OCI-M2 (cell line): ENCODE data around the gene NEDD4L.

Experiments
- DNase-seq: peaks from one replicate; lab custom pipeline; 2025; ENCODE audit not compliant: unreplicated experiment; lab: John Stamatoyannopoulos, UW

The NEDD4L gene

DNA sequence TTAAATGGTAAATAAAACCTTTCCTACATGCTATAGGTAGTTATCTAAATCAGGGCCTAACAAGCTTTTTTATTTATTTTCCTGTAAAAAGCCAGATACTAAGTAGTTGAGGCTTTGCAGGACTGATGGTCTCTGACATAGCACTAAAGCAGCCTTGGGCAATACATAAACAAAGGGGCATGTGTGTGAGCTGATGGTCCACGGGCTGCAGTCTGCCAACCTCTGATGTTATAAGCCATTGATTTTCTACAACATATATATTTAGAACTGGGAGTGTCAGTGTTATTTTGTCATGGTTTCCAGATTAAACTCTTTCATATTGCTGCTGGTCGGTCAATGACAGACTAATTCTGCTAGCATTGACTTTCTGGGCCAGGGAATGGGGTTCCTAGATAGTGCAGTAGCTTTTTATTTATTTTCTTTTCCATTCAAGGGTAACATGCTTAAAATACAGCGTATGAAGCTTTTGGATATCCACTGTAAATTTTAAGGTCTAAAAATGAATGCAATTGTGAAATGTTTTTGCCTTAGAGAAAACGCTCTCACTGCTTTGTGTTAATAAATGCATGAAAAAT lies 134.0 kb downstream of the NEDD4L start:
- DNase-seq: no peak

DNA sequence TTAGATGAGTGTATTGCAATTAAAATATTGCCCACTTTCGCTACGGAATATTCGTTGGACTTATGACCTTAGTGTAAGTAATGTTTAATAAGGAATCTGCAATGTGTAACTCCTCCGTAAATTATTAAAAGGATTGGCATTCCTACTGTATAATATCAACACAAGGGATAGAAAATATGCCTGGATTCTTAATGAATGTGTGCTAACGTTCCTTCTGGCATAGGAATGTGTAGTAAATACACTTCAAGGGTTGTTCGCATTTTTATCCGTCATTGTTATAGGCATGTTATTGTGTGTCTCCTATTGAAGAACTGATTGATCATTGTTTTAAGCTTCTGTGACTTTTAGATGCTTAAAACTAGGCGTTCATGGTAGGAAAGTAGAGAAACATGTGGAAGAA lies 134.5 kb downstream of the NEDD4L start:
- no peak for DNase-seq

DNA sequence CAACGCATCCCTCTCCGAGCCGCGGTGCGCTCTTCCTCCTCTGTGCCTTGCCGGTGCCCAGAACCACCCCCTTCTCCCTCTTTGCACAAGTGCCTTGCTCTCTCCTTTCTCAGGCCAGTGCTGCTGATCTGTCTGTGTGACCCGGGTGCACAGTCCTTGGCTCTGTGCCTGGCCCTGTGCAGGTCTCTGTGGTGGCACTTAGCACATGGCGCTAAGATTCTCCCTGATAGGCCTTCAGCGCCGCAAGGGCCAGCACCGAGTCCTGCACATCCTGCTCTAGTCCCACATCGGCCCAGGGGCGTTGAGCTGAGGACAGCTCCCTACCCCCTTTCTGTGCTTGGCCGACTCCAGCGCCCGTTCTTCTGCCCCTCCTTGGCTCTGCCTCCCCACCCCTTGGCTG lies 136.1 kb downstream of the NEDD4L start:
- DNase-seq: no peak

DNA sequence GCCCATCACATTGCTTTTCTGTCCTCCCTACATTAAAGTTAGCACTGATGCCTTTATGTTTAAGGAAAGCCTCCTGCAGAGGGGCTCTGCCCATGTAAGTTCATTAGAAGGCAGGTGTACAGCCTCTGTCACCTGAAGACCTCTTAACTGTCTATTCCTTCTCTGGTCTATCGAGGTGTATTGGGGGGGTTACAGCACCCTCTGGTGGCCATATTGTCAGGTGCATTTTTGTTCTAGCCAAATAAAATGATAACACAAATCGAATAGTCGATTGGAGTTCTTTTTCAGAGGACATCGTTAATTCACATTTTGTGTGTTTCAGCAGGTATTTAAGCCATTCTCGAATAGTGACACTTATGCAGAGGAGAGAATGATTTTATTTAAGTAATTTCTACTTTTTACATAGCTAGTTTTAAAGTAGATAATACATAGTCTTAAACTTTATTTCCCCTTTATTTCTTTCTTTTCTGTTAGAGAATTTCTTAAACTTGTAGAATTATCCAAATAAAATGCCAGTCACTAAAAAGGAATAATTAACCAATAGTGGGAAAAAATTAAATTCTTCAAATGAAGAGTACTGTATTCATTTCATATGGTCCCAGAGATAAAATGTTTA lies 136.8 kb downstream of the NEDD4L start:
- no peak for DNase-seq

DNA sequence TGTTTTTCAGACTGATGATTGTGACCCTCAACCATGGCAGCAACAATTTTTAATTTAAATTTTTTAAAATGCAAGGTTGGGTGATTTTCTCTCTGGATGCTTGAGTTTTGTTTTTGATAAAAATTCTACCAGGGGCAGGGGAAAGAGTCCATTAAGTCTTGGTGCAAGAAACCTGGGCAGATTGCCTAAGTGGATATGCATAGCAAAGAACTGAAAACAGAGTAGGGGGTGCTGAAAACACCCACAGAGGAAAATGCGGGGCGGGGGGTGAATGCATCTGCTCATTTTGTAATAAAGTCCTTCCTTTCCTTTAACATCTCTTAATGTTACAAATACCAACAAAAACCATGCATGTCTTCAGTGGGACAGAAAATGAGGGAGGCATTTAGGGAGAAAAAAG lies 138.0 kb downstream of the NEDD4L start:
- no peak for DNase-seq

DNA sequence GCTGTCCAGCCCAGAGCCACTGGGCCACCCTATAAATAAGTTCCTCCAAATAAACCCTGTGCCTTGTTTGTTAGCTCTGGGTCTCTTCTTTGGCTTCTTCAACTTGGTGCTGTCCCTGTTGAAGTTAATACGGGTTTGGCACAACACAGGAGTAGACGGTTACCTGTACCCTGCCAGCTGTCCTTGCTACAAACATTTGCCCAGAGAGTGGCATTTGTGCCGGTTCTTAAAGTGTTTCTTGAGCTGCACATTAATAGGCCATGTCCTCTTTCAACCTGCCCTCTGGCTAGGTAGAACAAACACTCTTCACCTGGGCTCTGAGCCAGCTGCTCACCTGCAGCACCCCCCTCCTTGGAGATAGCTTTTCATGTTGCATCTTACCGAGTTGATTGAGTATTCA lies 139.2 kb downstream of the NEDD4L start:
- DNase-seq: no peak

DNA sequence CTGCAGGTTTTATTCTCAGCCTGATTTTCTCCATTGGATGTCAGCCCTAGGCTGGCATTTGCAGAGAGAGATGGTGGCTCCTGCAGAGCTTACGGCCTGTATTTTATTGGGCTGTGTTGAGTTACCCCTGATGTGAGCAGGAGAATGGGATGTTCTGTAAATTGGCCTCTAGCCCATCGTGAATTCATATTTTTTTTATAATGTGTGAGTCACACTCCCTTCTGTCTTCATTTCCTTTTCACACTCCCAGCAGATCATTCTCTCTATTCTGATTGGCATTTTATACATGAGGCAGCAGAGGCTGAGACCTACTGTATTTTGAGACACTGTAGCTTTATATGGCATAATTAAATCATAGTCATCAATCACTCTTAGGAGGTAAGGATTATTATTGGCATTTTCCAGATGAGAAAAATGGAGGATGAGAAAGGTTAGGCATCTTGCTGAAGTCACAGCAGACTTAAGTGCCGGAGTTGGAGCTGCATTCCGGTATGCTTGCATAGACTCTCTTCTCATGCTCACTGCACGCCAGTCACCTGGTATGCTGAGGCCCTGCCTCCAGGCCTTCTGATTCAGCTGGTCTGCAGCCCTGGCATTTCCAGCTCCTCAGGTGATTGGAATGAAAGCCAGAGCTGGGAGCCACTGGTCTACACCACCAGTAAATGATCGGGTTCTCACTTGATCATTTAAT lies 142.4 kb downstream of the NEDD4L start:
- no peak for DNase-seq

DNA sequence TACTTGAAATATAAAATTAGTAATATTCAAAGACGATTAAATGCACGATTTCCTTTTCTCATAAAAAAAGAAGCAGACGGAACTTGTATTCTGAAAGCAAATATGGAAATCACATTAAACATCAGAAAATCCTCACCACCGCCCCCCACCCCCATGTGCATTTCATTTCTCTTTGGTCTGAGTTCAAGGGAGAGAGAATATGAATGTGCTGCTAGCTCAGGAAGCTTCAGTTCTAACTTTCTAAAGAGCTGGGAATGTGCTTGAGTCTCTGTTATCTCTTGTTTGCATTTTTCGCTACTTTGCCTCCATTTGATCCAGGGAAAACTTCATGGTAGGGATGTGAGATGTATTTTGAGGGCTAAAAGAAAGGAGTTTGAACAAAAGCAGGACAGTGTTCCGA lies 143.6 kb downstream of the NEDD4L start:
- no peak for DNase-seq

DNA sequence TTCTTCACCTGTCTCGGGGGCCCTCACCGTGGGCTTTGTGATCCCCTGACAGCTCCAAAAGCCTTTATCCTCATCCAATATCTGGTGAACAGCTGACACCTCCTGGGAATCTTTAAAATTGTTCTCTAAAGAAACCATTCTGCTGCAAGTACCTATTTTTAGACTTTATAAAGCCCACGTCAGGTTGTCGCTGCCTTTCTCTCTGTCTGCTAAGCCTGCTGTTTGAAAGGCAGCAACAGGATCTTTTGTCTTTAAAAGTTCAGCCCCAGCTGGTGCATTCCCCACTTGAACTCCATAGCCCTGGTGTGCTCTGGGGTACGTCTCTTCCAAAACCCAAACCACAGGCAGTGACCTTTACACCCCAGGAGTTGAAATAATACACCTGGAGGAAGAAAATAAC lies 145.0 kb downstream of the NEDD4L start:
- no peak for DNase-seq

DNA sequence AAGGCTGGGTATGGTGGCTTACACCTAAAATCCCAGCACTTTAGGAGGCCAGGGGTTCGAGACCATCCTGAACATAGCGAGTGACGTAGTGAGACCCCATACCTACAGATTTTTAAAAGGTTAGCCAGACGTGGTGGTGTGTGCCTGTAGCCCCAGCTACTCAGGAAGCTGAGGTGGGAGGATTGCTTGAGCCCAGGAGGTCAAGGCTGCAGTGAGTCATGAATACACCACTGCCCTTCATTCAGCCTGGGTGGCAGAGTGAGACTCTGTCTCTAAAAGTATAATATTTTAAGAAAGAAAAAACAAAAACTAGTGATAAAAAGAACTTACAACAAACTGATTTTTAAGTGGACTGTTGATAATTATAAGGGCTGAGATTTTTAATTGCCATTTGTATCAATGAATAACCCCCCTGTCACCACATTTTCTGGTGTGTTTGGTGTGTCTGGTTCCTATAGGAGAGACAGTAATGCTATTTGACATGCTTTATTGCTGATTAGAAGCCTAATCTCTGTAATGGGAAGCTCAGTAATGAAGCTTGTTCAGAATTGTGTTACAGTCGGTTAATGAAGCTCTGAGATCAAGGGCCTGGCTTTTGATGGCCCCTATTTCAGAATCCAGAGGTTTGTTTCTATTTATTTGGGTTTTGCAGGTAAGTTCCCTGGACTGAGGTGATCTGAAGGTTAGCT lies 147.0 kb downstream of the NEDD4L start:
- DNase-seq: no peak

DNA sequence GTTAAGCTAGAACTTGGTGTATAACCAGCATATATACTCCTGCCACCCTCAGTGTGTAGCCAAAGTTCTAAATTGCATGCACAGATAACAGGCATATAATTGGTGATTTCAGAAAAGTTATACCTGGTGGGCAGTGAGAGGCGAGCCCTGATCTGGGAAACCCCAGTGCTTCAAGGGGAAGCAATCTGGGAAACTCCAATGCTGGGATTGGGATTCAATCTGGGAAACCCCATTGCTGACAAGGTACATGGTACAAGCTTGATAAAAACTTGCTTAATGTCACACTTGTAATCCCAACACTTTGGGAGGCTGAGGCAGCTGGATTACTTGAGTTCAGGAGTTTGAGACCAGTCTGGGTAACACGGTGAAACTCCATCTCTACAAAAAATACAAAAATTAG lies 147.6 kb downstream of the NEDD4L start:
- DNase-seq: no peak

DNA sequence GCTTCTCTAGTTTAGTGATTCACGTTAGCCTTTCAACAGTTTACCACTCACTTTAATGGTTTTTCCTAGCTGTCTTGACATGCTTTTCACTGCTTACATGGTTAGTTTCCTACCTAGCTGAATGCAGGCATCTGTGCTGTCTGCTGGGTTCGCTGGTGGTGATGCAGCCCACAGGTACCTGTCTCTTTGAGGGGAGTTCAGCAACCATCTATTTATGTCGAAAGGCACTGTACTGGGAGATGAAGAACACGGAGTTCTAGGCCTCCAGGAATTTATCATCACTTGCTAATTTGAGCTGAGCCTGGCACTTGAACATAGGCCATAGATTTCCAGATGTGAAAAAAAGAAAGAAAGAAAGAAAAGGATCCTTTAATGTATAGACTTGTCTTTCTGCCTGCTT lies 148.5 kb downstream of the NEDD4L start:
- DNase-seq: no peak

DNA sequence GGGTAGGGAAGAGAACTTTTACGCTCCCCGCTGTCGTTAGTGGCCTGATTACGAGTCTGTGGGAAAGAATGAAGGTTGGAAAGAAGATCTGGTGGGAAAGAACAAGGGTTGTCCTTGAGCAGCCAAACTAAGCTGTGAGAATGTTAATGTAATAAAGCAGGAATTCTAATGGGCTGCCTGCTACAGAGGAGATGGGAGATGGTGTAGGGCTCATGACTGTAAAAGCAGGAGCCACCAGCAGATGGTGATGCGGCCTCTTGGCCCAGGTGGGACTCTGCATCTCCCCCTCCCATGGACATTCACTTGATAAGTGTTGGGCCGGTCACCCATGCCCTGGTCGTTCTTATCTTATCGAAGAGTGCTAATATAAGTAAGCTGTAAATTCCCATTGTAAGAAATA lies 150.0 kb downstream of the NEDD4L start:
- no peak for DNase-seq

DNA sequence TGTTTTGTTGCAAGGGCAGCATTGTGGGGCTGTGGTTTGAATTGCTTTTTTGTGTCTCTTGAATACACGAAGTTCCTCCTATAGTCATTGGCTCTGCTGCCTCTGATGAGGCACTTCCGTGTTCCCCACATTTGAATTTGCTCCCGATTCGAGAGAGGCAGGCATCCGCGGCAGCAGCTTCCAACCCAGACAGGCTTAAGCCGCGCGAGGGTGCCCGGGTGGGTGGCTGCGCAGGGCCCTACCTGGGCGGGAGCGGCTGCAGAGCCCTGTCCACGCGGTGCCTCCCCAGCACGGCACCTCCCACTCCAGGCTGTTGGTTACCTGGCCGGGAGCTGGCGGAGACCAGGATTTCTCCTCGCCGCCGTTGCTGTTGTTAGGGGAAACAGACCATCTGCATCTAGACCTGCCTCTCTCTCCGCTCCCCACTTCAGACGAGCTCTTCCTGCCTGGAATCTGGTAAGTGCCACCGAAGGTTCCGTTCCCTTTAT lies 151.3 kb downstream of the NEDD4L start:
- no peak for DNase-seq

DNA sequence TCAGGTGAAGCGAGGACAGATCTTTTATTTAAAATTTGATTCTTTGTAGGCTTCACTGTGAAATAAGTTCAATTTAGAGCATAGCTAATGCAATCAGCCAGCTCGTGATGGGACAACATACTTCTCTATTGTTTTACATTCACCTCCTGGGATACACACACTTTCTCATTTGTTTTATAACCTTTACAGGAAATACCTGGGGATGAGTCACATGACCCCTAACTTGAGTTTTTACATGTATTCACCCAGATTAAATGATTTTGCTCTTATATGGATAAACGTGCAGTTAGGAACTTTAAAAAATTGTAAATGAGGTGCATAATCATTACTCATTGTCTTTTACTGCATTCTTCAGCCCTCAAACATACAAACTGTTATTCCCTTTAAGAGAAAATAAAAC lies 152.1 kb downstream of the NEDD4L start:
- DNase-seq: no peak

DNA sequence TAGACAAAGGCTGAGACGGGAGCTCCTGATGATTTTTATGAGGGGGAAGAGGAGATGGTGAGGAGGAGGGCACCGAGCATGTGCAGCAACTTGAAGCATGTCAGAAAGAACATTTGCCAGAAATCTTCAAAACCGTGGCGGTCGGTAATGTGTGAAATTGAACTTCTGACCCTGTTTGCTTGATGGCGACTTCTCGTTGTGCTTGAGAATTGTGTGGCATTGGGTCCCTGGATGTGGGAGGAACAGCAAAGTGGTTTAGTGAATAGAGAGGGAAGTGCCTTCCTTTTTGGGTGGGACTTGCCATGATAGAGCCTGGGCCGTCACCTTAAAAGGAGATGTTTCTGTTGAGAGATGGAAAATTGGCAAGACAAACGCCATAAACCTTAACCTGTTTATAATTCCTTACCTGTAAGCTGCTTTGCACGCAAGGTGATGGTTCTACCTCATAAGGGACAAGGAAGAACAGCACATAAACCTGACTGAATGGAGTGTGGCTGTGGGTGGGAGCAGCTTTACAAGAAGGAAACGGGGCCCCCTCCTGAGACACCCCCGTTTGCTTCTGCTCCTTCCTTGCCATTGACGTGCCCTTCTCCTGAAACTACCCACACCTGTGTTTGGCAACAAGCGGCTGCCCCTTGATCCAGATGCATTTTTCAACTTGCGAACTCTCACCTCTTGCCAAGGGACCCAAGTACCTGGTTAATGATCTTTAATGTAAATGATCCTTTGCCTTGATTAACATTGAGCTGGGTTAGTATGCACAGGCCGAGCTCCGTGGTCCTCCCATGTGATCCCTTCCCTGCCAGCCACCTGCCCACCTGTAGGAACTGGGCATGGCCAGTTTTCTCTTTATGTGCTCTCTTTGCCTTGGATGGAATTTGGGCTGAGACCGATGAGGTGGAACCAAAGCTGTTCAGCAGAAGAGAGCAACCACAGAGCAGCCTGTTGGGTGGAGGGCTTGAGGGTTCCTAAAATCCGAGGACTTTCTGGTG lies 153.2 kb downstream of the NEDD4L start:
- DNase-seq: no peak

DNA sequence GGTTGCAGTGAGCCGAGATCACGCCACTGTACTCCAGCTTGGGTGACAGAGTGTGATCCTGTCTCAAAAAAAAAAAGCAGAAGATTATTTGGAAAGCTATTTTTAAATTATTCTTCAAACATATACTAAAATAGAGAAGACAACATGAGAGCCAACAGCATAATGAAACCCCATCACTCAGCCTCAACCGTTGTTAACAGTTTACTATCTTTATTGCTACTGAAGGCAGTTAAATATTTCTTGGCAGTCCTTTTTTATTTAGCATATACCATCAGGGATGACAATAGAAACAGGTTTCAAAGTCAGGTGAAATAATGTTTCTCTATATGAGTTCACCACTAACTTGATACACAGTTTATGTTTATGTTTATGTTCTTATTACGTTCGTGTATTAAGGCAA lies 157.2 kb downstream of the NEDD4L start:
- DNase-seq: no peak

DNA sequence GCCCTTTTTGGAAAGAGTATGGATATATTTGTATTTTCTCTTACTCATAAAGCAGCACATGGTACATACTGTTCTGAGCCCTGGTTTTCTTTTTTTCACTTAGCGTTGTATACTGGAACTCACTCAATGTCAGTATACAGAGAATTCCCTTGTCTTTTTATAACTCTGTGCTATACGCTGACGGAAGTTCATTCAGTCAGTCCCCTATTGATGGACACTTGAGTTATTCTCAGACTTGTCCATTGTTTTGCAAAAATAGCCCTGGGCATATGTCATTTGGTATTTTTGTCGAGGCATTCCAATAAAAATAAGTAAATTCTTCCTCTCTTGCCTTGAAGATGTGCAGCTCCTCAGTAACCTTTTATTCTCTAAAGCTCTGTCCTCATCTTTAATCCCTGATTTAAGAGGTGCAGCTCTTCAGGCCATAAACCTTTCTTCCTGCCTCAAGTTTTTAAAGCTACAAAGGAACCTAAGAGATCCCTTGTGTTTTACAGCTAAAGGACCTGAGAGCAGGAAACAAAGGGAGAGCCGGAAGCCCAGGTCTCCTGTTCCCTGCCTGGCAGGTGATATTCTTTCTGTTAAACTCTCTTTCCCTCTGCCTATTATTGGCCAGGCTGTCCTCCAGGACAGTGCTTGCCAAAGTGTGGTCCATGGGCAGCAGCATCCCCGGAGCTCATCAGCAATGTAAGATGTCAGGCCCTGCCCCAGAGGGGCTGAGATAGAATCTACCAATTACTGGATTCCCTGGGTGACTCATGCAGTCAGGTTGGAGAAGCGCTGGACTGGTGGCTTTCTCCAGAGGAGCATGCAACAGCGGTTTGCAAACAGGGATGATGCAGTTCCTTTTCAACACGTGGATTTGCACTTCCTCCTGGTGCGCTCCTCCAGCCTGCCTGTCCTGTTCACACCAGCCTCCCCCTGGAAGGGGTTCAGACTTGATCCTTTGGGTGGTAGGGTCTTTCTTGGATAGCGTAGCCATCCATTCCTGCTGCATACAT lies 158.0 kb downstream of the NEDD4L start:
- no peak for DNase-seq

DNA sequence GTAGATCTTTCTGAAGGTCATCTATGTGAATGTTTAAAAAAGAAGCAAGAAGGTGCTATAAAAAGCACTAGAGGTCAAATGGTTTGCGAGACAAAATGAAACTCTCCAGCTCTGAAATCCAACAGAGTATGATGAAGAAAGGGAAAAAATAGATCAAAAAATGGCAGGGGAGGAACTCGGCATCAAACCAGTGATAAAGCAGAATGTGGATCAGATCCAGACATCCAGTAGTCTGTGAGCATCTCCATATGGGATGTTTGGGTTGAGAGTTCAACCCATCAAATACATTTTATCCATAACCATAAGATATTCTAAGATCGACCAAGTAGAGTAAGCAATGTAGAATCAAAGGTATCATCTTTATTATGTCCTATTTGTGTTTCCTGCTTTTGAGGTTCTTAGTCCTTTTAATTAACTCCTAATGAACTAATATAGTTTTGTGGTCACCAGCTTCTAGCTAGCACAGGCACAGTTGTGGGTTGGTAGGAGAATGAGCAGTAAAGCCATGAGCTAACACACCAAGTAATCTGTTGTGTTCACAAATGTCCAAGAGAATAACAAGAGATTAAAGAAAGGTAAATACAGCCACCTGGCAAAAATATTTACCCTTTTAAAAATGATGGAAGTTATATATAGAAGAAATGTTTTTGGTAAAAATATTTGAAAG lies 160.9 kb downstream of the NEDD4L start:
- no peak for DNase-seq
